Right lobe of liver (tissue), 6 donors: ENCODE measurements around the gene LMOD3. TPM values are rescaled to one million over a fixed set of nuclear protein-coding genes. Genes with fewer than 3 reads are reported as not detected.

Experiments used
- ATAC-seq, 4 donors: fragments of 200-7000 bp; cut with Tn5 transposase; one replicate each; pipeline ENCODE4 v1.9.1; 2020; ENCODE audit warnings: mild to moderate bottlenecking in 4 of 4, moderate library complexity in 4 of 4
- DNase-seq, 3 donors: peaks; one replicate each; pipeline ENCODE4 v3.0.0-alpha.2; 2020
- H3K27ac ChIP-seq, 3 donors: fragments of 200-600 bp; one replicate each; pipeline ENCODE4 v1.8.0; 2022
- H3K27me3 ChIP-seq, 2 donors: fragments of 200-600 bp; one replicate each; pipeline ENCODE4 v1.8.0; 2022
- H3K36me3 ChIP-seq, 4 donors: fragments of 200-600 bp; sonication (generic) in 1 of 4; one replicate each; pipeline versions ENCODE4 v1.5.1 to v1.8.0; 2017 to 2022; ENCODE audit warnings: control low read depth in 1 of 4
- H3K4me1 ChIP-seq, 4 donors: fragments of 200-600 bp; sonication (generic) in 1 of 4; one replicate each; pipeline versions ENCODE4 v1.5.1 to v1.8.0; 2017 to 2022; ENCODE audit warnings: control low read depth in 1 of 4
- H3K4me3 ChIP-seq, 3 donors: fragments of 200-600 bp; one replicate each; pipeline ENCODE4 v1.8.0; 2022
- H3K9me3 ChIP-seq, 4 donors: fragments of 200-600 bp; sonication (generic) in 1 of 4; one replicate each; pipeline versions ENCODE4 v1.5.1 to v1.8.0; 2017 to 2022; ENCODE audit warnings: control low read depth in 1 of 4
- CTCF ChIP-seq, 4 donors: fragments of 200-600 bp in 3 of 4; fragments of 450-650 bp in 1 of 4; IDR thresholded peaks; one replicate each; pipeline versions ENCODE4 v1.5.1 to v1.8.0; 2016 to 2022; ENCODE audit warnings: antibody characterized with exemption in 4 of 4, mild to moderate bottlenecking in 2 of 4
- POLR2A ChIP-seq: fragments of 450-650 bp; IDR thresholded peaks from one replicate; pipeline ENCODE4 v1.6.1; 2017; ENCODE audit warnings: antibody characterized with exemption, mild to moderate bottlenecking
- WGBS: methylation state at CpG from one replicate; pipeline ENCODE4 v1.1.6; 2018; ENCODE audit warnings: low coverage, low lambda C conversion rate; ENCODE audit not compliant: insufficient coverage; ENCODE audit errors: missing lambda C conversion rate; 5-methylcytosine and 5-hydroxymethylcytosine counted together
- intact Hi-C, 2 donors: fragments of 100-400 bp; cut with DNase I; formaldehyde crosslinking; loops; one replicate each; pipeline versions ENCODE4 v1.11.2 to v1.14.1; 2022
- long read RNA-seq: library from polyadenylated mRNA; unstranded; transcript quantifications from one replicate; pipeline ENCODE4 v2.0.0, GENCODE V29; 2019
- total RNA-seq, 6 experiments: library from RNA; depleted of rRNA in 2 of 6; stranded (reverse); fragments of >200 nt in 2 of 6; fragmentation: NEBNext Ultra II Directional in 3 of 6; extraction: Animal tissue kit (Norgen Biotek cat#: 25700) in 3 of 6; gene quantifications; one replicate each; pipeline versions ENCODE4 v1.1.0 to v1.2.4, GENCODE V29; 2016 to 2023
- donor health status: DM: no; HTN: yes; CAD: no.
- donor health status: DM: no; HTN: no; CAD: no.
- donor health status: DM: no; HTN: no; CAD: no.
- donor health status: DM: no; HTN: yes; CAD: no.
- donor health status: DM: no; HTN: yes; CAD: no.

LMOD3 gene
- total RNA-seq, result under 1 TPM in 3 of 6 experiments, not detected in 3; 0.07 to 0.25 (median 0.13) TPM
- long read RNA-seq, result 0 reads

- WGBS, result 69% methylated on average over 3 of the region's 3 CpGs
- Histone ChIP-seq H3K4me3 (no peak within 1 kb of the TSS), H3K9me3 (no peaks in the 10 kb centered on the region), H3K36me3 (no peaks in the 10 kb centered on the region), H3K27me3 (no peaks in the 10 kb centered on the region), H3K27ac (no peak within 1 kb of the TSS), H3K4me1 (no peaks in the 10 kb centered on the region)
- TF ChIP-seq POLR2A (no peak), CTCF (IDR thresholded peaks at IDR 0.05) (no peak)
- ATAC-seq, result no peak
- DNase-seq, result no peak
- intact Hi-C loops, result no loop called here
These were observed at the start of gene LMOD3 for GRCh38 chr3:69122403-69122802. LMOD3 (minus strand) TSS chr3:69122595; CDS start chr3:69122386, 209 bp downstream.

GRCh38 chr3:69172058-69172457 is 49.7 kb upstream of the LMOD3 start:
- no peak overlapping the region for H3K27ac ChIP-seq
- no peak for ATAC-seq
- no peak overlapping the region for H3K4me3 ChIP-seq
- no peaks in the 10 kb centered on the region for H3K9me3 ChIP-seq
- TF ChIP-seq CTCF (IDR thresholded peaks at IDR 0.05) (no peak), POLR2A (no peak)
- intact Hi-C loops, result no loop called here
- no peaks in the 10 kb centered on the region for H3K27me3 ChIP-seq
- 73% methylated on average over 1 of the region's 1 CpG for WGBS
- H3K4me1 ChIP-seq, result peaks cover 0 to 20% (median 4%) of the 10 kb centered on the region in 4 donors
- no peak for DNase-seq
- peaks cover 0 to 34% (median 7%) of the 10 kb centered on the region in 4 donors for H3K36me3 ChIP-seq

- no peak overlapping the region for H3K4me3 ChIP-seq
- no peak for DNase-seq
- 58% methylated on average over 1 of the region's 1 CpG for WGBS
- H3K9me3 ChIP-seq, result no peaks in the 10 kb centered on the region
- no peaks in the 10 kb centered on the region for H3K27me3 ChIP-seq
- peak; percentile 69 to 84 (median 78) for ATAC-seq
- peaks cover 0 to 16% (median 3%) of the 10 kb centered on the region in 4 donors for H3K36me3 ChIP-seq
- H3K4me1 ChIP-seq, result peaks cover 0 to 8% (median 3%) of the 10 kb centered on the region in 4 donors
- TF ChIP-seq CTCF (IDR thresholded peaks at IDR 0.05) (no peak), POLR2A (no peak)
- no peak overlapping the region for H3K27ac ChIP-seq
- intact Hi-C loops, result loop anchor here in 1 of 2 donors (10.0 kb wide), 2 partner anchors 138 to 508 kb away; no protein-coding TSS in a partner anchor
These were observed 44.1 kb upstream of the LMOD3 start for GRCh38 chr3:69166446-69166845.

GRCh38 chr3:69165744-69166143 is 43.3 kb upstream of the LMOD3 start:
- Histone ChIP-seq H3K27ac (no peak overlapping the region), H3K9me3 (no peaks in the 10 kb centered on the region), H3K27me3 (no peaks in the 10 kb centered on the region), H3K4me1 (peaks cover 0 to 8% (median 3%) of the 10 kb centered on the region in 4 donors), H3K4me3 (no peak overlapping the region), H3K36me3 (peaks cover 0 to 9% (median 0%) of the 10 kb centered on the region in 4 donors)
- intact Hi-C loops, result loop anchor here in 1 of 2 donors (10.0 kb wide), 2 partner anchors 139 to 509 kb away; no protein-coding TSS in a partner anchor
- DNase-seq, result no peak
- 95% methylated on average over 4 of the region's 4 CpGs for WGBS
- TF ChIP-seq CTCF (IDR thresholded peaks at IDR 0.05) (no peak), POLR2A (no peak)
- no peak for ATAC-seq
